ENCODE measurements around the gene FSTL5. TPM values are rescaled to one million over a fixed set of nuclear protein-coding genes. Genes with fewer than 3 reads are reported as not detected.
"Not testable (repeated sequence)": the region's sequence is repeated elsewhere in the genome, so short reads cannot be mapped to it uniquely, and the experiment has no call there.

The FSTL5 gene
- total RNA-seq, 4 donors from 2014 or later, result 0.33 to 1.1 TPM; not detected in 2

DNA sequence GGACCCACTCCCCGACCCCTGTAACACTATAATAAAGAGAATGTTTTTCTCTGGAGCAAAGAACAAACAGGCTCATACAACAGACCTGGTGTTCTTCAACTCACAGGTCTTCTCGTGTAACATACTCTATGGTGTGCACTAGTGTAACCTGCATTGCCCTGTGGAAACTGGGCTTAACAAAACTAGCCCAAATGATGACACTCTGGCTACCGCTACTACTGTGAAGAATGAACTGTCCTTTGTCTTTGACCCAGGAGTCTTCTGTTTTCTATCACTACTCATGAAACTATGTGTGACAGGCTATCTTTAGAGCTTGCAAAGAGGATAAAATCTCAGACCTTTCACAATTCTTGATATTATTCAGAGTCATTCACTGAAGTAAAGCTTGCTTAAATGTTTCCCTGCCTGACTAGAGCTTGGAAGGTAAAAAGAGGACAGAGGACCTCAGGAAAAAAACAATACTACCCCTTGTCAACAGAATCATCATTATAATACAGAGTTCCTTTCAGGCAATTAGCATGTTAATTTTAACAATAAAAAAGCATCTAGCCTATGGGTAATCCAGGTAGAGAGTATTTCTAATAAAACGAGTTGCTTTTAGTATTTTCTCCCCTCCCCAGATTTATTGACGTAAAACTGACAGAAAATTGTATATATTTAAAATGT, 59.2 kb downstream of the FSTL5 start:
- DNase-seq, result no peak
- intact Hi-C loops (cut with DNase I), result no loop called here
- no peak overlapping the region for H3K4me3 ChIP-seq (replicated peaks in 1 of 3)
- H3K4me1 ChIP-seq, result no peaks in the 10 kb centered on the region
- no peaks in the 10 kb centered on the region for H3K27me3 ChIP-seq
- H3K36me3 ChIP-seq, result no peaks in the 10 kb centered on the region
- WGBS, 2 donors, result 54 to 62% methylated on average over 5 of the region's 5 CpGs
- H3K9me3 ChIP-seq, result peaks cover 3% of the 10 kb centered on the region
- H3K27ac ChIP-seq, result no peak overlapping the region
- TF ChIP-seq, protein P1, sequence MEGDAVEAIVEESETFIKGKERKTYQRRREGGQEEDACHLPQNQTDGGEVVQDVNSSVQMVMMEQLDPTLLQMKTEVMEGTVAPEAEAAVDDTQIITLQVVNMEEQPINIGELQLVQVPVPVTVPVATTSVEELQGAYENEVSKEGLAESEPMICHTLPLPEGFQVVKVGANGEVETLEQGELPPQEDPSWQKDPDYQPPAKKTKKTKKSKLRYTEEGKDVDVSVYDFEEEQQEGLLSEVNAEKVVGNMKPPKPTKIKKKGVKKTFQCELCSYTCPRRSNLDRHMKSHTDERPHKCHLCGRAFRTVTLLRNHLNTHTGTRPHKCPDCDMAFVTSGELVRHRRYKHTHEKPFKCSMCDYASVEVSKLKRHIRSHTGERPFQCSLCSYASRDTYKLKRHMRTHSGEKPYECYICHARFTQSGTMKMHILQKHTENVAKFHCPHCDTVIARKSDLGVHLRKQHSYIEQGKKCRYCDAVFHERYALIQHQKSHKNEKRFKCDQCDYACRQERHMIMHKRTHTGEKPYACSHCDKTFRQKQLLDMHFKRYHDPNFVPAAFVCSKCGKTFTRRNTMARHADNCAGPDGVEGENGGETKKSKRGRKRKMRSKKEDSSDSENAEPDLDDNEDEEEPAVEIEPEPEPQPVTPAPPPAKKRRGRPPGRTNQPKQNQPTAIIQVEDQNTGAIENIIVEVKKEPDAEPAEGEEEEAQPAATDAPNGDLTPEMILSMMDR (IDR thresholded peaks at IDR 0.05), result no peak
- TF ChIP-seq POLR2A (IDR thresholded peaks at IDR 0.05), result no peak

DNA sequence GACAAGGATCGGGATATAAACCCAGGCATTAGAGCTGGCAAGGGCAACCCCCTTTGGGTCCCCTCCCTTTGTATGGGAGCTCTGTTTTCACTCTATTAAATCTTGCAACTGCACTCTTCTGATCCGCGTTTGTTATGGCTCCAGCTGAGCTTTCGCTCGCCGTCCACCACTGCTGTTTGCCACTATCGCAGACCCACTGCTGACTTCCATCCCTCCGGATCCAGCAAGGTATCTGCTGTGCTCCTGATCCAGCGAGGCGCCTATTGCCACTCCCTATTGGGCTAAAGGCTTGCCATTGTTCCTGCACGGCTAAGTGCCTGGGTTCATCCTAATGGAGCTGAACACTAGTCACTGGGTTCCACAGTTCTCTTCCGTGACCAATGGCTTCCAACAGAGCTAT, 59.9 kb downstream of the FSTL5 start:
- WGBS, 2 donors, result 94% methylated on average over 12 of the region's 12 CpGs
- intact Hi-C loops (cut with DNase I), result not testable (repeated sequence)

DNA sequence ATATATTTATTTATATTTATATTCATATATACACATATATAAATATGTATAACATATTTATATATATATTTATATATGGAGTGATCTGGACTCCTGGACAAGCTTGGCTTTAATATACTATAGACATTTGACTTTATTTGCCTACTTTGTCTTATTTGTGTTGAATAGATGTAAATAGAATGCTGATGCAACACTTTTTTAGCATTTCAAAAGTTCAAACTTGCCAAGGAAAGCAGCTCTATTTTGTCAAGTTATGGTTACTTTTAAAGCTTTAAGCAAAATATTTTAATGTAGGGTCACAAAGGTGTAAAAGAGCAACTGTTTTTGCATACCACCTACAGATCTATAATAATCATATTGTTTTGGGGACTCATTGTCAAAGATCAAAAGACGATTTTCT, 61.1 kb downstream of the FSTL5 start:
- intact Hi-C loops (cut with DNase I), result no loop called here
- no peaks in the 10 kb centered on the region for H3K36me3 ChIP-seq
- H3K4me1 ChIP-seq, result no peaks in the 10 kb centered on the region
- 61 to 75% methylated on average over 1 of the region's 1 CpG for WGBS, 2 donors
- no peak overlapping the region for H3K4me3 ChIP-seq (replicated peaks in 1 of 3)
- TF ChIP-seq, protein P1 (IDR thresholded peaks at IDR 0.05), result no peak
- H3K9me3 ChIP-seq, result peaks cover 3% of the 10 kb centered on the region
- no peaks in the 10 kb centered on the region for H3K27me3 ChIP-seq
- no peak for DNase-seq
- H3K27ac ChIP-seq, result no peak overlapping the region

More for the DNA sequence above, 59.9 kb downstream of the FSTL5 start:
- DNase-seq; H3K36me3 ChIP-seq; H3K27me3 ChIP-seq; H3K9me3 ChIP-seq; H3K27ac ChIP-seq; H3K4me3 ChIP-seq (replicated peaks in 1 of 3); H3K4me1 ChIP-seq: not testable (repeated sequence)

DNA sequence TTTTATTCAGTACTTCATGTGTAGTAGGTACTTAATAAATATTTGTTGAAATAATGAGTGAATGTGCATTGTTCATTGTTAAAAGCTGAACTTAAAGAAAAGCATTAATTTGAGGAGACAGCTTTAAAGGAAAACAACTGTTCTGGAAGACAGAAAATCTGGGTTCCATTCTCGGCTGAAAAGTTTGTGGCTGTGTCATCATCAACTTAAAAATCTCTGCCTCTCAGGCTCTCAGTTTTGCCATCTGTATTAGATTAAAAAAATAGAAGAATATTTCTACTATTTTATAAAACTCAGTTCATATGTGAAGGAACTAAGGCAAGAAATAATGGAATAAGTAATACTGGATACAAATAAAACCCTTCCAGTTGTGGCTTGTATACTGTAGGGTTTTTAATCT, 62.5 kb downstream of the FSTL5 start:
- no peak for DNase-seq
- intact Hi-C loops (cut with DNase I), result no loop called here
- Histone ChIP-seq H3K4me3 (replicated peaks in 1 of 3) (no peak overlapping the region), H3K4me1 (no peaks in the 10 kb centered on the region), H3K27me3 (no peaks in the 10 kb centered on the region), H3K36me3 (no peaks in the 10 kb centered on the region), H3K27ac (no peak overlapping the region), H3K9me3 (peaks cover 3% of the 10 kb centered on the region)
- WGBS, 2 donors, result 55 to 59% methylated on average over 1 of the region's 1 CpG
- TF ChIP-seq, protein P1 (IDR thresholded peaks at IDR 0.05), result no peak
- TF ChIP-seq POLR2A (IDR thresholded peaks at IDR 0.05), result no peak

DNA sequence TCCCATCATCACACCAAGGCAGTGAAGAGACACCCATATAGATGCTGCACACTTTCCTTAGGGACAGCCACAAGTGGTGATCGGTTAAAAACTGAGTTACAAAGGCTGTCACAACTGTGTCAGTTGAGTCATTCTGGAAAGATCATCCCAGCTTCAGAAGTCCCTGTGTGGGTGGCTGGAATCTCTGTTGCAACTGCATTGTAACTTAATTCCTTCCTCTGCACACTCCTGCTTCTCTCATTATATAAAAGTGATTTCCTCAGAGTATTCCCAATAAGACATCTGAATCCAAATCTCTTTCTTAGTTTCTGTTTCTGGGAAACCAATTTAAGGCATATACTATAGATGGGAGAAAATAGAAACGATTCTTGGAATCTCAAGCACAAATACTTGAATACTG, 88.1 kb downstream of the FSTL5 start:
- Histone ChIP-seq H3K4me1 (no peaks in the 10 kb centered on the region), H3K27ac (no peak overlapping the region), H3K9me3 (no peaks in the 10 kb centered on the region), H3K27me3 (no peaks in the 10 kb centered on the region), H3K36me3 (no peaks in the 10 kb centered on the region), H3K4me3 (replicated peaks in 1 of 3) (no peak overlapping the region)
- no peak for TF ChIP-seq POLR2A (IDR thresholded peaks at IDR 0.05)
- TF ChIP-seq, protein P1 (IDR thresholded peaks at IDR 0.05), result no peak
- intact Hi-C loops (cut with DNase I), result no loop called here
- 78 to 86% methylated on average over 2 of the region's 2 CpGs for WGBS, 2 donors
- DNase-seq, result no peak
